HFF-Myc (cell line): Measurements from ENCODE around the gene KIF23.

Source experiments
- DNase-seq: peaks from one replicate; pipeline ENCODE4 v3.0.0-alpha.2; 2011; ENCODE audit warnings: low read depth; ENCODE audit errors: extremely low read depth
- H3K4me3 ChIP-seq: replicated peaks from 2 replicates; pipeline ENCODE4 v1.5.1; 2011; ENCODE audit warnings: low read depth, mild to moderate bottlenecking, control low read depth, low read length
- TF ChIP-seq, protein P1 (sequence below): IDR thresholded peaks from 2 replicates; pipeline ENCODE4 v1.5.1; 2012; ENCODE audit warnings: mild to moderate bottlenecking, low read depth, low read length, control low read depth; ENCODE audit errors: missing control alignments

KIF23 gene

DNA sequence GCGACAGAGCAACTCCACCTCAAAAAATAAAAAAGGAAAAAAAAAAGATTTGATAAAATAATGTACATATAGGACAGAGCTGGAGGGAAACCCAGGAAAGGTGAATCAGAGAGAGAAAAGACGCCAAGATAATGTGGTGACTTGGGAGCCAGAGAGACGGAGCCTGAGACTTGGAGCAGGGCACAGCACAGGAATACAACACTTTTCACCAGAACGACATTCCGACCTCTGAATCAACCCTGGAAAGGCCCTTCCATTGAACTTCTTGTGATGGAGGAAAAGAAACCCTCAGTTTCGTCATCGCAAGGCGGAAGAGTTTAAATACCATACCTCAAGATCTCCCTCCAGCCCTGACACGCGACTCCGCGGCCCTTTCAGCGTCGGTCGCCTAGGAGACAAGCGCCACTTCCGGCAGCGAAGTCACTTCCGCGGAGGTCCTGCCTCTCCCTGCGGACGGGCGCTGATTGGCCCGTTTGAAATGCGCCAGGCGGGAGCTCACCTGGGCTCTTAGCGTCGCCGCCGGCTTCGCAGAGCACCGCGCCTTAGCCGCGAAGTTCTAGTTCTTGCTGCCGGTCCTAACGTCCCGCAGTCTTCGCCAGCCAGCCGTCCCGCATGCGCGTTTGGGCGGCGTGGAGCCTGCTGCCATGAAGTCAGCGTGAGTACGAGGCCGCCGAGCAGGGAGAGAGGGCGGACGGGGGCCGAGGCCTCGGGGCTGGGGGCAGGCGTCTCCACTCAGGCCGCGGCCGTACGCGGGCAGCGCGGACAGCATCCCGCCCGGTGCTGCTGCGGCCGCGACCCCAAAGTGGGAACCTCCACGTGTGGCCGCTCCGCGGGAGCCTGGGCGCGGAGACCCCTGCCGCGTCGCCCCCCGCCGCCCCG, at the start of gene KIF23:
Gene KIF23 (plus strand): TSS at position 528 of the 879 bp plus-strand sequence. CDS start 117 bp downstream, at position 645.
- peak within 1 kb of the TSS; percentile 85 for H3K4me3 ChIP-seq
- TF ChIP-seq, protein P1, sequence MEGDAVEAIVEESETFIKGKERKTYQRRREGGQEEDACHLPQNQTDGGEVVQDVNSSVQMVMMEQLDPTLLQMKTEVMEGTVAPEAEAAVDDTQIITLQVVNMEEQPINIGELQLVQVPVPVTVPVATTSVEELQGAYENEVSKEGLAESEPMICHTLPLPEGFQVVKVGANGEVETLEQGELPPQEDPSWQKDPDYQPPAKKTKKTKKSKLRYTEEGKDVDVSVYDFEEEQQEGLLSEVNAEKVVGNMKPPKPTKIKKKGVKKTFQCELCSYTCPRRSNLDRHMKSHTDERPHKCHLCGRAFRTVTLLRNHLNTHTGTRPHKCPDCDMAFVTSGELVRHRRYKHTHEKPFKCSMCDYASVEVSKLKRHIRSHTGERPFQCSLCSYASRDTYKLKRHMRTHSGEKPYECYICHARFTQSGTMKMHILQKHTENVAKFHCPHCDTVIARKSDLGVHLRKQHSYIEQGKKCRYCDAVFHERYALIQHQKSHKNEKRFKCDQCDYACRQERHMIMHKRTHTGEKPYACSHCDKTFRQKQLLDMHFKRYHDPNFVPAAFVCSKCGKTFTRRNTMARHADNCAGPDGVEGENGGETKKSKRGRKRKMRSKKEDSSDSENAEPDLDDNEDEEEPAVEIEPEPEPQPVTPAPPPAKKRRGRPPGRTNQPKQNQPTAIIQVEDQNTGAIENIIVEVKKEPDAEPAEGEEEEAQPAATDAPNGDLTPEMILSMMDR = no peak
- DNase-seq = peak; percentile 75

DNA sequence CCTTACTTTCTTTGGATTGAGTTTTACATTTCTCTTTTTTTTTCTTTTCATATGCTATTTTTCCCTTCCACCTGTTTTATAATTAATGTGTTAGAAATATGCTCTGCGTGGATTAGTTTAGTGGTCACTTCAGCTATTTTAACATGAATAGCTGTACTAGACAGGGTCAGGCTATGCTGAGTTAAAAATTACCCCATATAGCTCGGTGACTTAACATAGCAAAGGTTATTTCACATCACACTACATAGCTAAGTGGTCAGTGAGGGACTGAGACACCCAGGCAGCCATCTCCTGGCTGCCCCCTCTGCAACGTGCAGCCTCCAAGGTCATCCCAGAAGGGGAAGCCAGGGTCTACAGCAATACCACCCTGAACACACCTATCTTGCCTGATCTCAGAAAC, 46.9 kb upstream of the KIF23 start:
- TF ChIP-seq, protein P1 = no peak
- DNase-seq = no peak
- H3K4me3 ChIP-seq = no peak overlapping the region

DNA sequence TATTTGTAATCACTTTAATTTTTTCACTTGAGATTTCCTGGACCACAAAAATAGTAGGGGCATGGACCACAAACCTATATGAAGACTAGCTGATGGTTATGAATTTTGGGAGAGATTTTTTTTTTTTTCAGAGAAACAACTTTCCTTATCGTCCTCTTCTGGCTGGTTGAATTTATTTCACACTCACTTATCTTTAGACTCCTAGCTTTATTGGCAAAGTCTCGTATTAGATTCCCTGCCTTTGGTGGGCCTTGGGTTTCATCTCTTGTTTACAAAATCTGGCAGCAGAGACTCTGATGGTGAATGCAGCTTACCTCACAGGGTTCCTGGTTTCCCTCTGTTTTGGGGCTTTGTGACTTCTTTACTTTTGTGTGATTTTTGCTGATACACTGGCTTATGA, 44.5 kb upstream of the KIF23 start:
- TF ChIP-seq, protein P1 = no peak
- no peak for DNase-seq

DNA sequence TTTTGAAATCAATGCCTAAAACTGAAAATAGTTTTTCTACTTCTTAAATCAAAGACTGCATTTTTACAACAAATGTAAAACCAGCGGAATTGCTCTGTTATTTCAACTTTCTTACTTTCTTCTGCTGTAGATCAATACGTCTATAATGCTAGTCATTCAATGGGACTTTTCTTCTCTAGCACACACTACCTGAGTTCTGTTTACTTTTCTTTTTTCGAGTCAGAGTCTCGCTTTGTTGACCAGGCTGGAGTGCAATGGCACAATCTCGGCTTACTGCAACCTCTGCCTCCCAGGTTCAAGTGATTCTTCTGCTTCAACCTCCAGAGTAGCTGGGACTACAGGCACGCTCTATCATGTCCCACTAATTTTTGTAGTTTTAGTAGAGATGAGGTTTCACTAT, 40.7 kb upstream of the KIF23 start:
- H3K4me3 ChIP-seq = no peak overlapping the region
- TF ChIP-seq, protein P1 = no peak
- no peak for DNase-seq

More for the DNA sequence above, 44.5 kb upstream of the KIF23 start:
- no peak overlapping the region for H3K4me3 ChIP-seq

DNA sequence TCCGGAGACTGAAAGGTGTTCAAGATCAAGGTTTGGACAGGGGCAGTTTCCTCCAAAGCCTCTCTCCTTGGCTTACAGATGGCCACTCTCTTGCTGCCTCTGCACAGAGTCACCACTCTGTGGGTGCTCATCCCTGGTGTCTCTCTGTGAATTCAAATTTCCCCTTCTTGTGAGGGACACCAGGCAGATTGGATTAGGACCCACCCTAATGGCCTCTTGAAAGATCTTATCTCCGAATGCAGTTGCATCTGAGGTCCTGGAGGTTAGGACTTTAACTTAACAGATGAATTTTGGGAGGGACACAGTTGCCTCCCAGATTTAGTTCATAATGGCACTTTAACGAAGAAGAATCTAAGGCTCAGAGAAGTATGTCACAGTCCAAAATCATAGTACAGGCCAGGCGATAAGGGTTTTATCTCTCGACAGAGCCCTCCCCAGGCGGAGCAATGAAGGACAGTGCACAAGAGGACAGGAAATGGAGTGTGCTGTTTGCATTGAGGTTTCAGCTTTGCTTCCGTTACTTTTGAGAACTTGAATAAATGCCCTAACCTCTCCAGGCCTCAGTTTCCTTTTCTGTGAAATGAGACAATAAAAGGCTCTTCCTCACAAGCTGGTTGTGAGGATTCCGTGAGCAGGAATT, 38.9 kb upstream of the KIF23 start:
- no peak for DNase-seq
- no peak overlapping the region for H3K4me3 ChIP-seq
- TF ChIP-seq, protein P1 = no peak

DNA sequence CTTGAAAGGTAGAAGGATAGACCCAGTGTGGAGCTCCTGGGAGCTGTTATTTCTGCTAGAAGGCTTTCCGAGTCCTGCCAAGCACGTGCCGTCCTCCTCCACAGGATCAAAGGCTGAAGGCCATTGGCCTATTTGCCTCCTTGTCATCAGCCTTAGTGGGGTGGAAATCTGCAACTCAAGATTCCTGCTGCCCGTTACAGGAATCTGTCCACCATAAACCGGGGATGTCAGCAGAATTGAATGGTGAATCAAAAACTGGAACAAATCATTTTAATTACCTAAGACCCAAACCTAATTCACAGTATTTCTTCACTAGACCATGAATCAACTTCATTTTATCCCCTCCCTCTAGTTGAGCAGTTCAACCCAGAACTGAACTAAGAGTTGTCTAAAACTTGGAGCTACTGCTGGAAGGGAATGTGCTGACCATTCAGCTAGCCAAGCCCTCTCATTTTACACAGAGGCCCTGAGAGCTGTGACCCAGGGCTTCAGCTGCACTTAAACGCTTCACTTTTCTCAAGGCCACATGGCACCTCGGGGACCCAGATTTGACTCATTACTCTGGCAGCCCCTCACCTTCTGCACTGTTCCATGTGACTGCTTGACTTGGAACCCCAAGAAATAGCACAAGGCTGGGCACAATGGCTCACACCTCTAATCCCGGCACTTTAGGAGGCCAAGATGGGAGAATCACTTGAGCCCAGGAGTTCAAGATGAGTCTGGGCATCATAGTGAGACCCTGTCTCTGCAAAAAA, 36.8 kb upstream of the KIF23 start:
- no peak overlapping the region for H3K4me3 ChIP-seq
- DNase-seq = no peak
- TF ChIP-seq, protein P1 = no peak
